HL-60/S4 treated with phorbol 12-myristate 13-acetate at 8.2 ng/mL for 4 days and 3 days (cell line): ENCODE data around the gene SORBS2.
"Not testable (repeated sequence)": the region's sequence is repeated elsewhere in the genome, so short reads cannot be mapped to it uniquely, and the experiment has no call there.

Experiments used
- in situ Hi-C: fragments of 300-500 bp; cut with MboI; formaldehyde crosslinking; loops from 2 replicates; pipeline ENCODE4 v1.15.0; 2022; ENCODE audit warnings: low sequenced_read_pairs

SORBS2 gene

GRCh38 chr4:185716577-185717376, 95.2 kb downstream of the SORBS2 start:
- in situ Hi-C loops: no loop called here

GRCh38 chr4:185716141-185716551, 95.8 kb downstream of the SORBS2 start:
- in situ Hi-C loops: no loop called here

GRCh38 chr4:185714524-185714923, 97.5 kb downstream of the SORBS2 start:
- in situ Hi-C loops: not testable (repeated sequence)

GRCh38 chr4:185713731-185714130, 98.3 kb downstream of the SORBS2 start:
- in situ Hi-C loops: no loop called here

GRCh38 chr4:185713272-185713671, 98.7 kb downstream of the SORBS2 start:
- in situ Hi-C loops: no loop called here

- in situ Hi-C loops: no loop called here
These were observed 99.5 kb downstream of the SORBS2 start for GRCh38 chr4:185712350-185713024.

- in situ Hi-C loops: no loop called here
These were observed 100.3 kb downstream of the SORBS2 start for GRCh38 chr4:185711726-185712125.

GRCh38 chr4:185710487-185710995, 101.5 kb downstream of the SORBS2 start:
- in situ Hi-C loops: no loop called here

GRCh38 chr4:185709802-185710486, 102.0 kb downstream of the SORBS2 start:
- in situ Hi-C loops: no loop called here

GRCh38 chr4:185708348-185708747, 103.6 kb downstream of the SORBS2 start:
- in situ Hi-C loops: no loop called here

GRCh38 chr4:185707622-185708021, 104.4 kb downstream of the SORBS2 start:
- in situ Hi-C loops: not testable (repeated sequence)

GRCh38 chr4:185702147-185702663, 109.8 kb downstream of the SORBS2 start:
- in situ Hi-C loops: no loop called here

GRCh38 chr4:185700630-185701029, 111.4 kb downstream of the SORBS2 start:
- in situ Hi-C loops: no loop called here

GRCh38 chr4:185700048-185700447, 111.9 kb downstream of the SORBS2 start:
- in situ Hi-C loops: no loop called here

GRCh38 chr4:185697488-185697887, 114.5 kb downstream of the SORBS2 start:
- in situ Hi-C loops: no loop called here

GRCh38 chr4:185695743-185696142, 116.3 kb downstream of the SORBS2 start:
- in situ Hi-C loops: no loop called here

GRCh38 chr4:185693548-185694215, 118.3 kb downstream of the SORBS2 start:
- in situ Hi-C loops: no loop called here

- in situ Hi-C loops: no loop called here
These were observed 122.6 kb downstream of the SORBS2 start for GRCh38 chr4:185689407-185689806.

- in situ Hi-C loops: no loop called here
These were observed 126.2 kb downstream of the SORBS2 start for GRCh38 chr4:185685804-185686203.

GRCh38 chr4:185683896-185684295, 128.1 kb downstream of the SORBS2 start:
- in situ Hi-C loops: no loop called here

- in situ Hi-C loops: no loop called here
These were observed 128.8 kb downstream of the SORBS2 start for GRCh38 chr4:185683222-185683621.
